ENCODE results near the gene MYO5C. TPM values are rescaled to one million over a fixed set of nuclear protein-coding genes. Genes with fewer than 3 reads are reported as not detected.

The MYO5C gene
- total RNA-seq, 1 donor = 0.36 TPM

DNA sequence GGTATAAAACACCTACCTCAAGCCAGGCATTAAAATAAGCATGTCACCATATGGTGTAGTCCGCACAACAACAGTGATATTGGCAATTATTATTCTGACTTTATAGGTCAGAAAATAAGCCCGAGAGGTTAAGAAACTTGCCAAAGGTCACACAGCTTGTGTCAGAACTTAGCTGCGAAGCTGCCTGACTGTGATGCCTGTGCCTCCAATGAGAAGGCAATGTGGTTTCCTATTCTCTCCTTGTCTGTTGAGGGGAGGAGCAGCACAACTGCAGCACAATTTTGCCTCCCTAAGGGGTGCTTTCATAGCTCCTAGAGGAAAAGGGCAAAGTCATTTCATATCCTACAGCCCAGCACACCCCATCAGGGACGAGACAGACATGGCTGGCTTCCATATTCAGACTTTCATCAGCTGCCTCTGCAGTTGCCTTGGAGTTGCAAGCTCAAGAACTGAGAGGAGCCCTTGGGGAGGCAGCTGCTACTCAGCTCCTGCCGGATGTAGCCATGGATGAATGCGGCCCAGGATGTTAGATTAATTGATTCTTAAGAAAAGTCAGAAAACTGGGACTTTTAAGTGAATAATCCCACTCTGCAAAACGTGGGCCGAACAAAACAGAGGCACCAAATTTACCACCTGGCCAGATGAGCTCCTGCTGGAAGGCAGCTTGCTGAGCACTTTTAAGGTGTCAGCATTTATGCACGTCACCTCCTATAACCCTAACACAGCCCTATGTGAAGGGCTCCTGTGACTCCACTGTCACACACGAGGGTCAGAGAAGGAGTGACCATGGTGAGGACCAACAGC, 38.5 kb downstream of the MYO5C start:
- peak; percentile 46 for DNase-seq (ENCODE audit: low read depth)
- H3K4me3 ChIP-seq (ENCODE audit: low read depth, low read length) = no peak overlapping the region
- no peak for TF ChIP-seq CTCF (IDR thresholded peaks at IDR 0.05; ENCODE audit: insufficient read depth, low read length)

GRCh38 chr15:52256366-52256765, 39.2 kb downstream of the MYO5C start:
- DNase-seq (ENCODE audit: low read depth) = peak; percentile 89
- TF ChIP-seq CTCF (IDR thresholded peaks at IDR 0.05; ENCODE audit: insufficient read depth, low read length) = peak; percentile 69
- H3K4me3 ChIP-seq (ENCODE audit: low read depth, low read length) = no peak overlapping the region

- no peak overlapping the region for H3K4me3 ChIP-seq (ENCODE audit: low read depth, low read length)
- DNase-seq (ENCODE audit: low read depth) = no peak
- no peak for TF ChIP-seq CTCF (IDR thresholded peaks at IDR 0.05; ENCODE audit: insufficient read depth, low read length)
Measured at GRCh38 chr15:52255935-52256334, 39.7 kb downstream of the MYO5C start.

- peak; percentile 71 for DNase-seq (ENCODE audit: low read depth)
- H3K4me3 ChIP-seq (ENCODE audit: low read depth, low read length) = no peak overlapping the region
- no peak for TF ChIP-seq CTCF (IDR thresholded peaks at IDR 0.05; ENCODE audit: insufficient read depth, low read length)
Measured at GRCh38 chr15:52255008-52255407, 40.6 kb downstream of the MYO5C start.

GRCh38 chr15:52254391-52254790, 41.2 kb downstream of the MYO5C start:
- DNase-seq (ENCODE audit: low read depth) = no peak
- no peak for TF ChIP-seq CTCF (IDR thresholded peaks at IDR 0.05; ENCODE audit: insufficient read depth, low read length)
- H3K4me3 ChIP-seq (ENCODE audit: low read depth, low read length) = no peak overlapping the region

DNA sequence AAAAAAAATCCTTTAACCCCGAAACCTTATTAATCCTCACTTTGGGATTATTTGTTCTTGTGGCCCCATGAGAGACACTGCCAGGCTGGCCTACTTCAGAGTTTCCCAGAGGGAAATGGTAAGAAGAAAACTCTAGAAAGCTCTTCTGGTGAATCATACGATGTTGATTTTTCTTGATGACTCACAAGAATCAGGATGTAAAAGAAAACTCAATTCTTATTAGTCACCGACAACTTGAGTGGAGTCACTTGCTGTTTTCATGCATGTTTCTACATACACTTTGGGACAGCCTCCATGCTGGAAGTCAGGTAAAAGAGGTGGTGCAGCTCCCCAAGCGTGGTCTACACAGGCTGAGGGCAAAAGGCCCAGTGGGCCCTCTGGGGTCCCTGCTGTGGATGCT, 42.8 kb downstream of the MYO5C start:
- TF ChIP-seq CTCF (IDR thresholded peaks at IDR 0.05; ENCODE audit: insufficient read depth, low read length) = no peak
- H3K4me3 ChIP-seq (ENCODE audit: low read depth, low read length) = no peak overlapping the region
- peak; percentile 90 for DNase-seq (ENCODE audit: low read depth)
